IPS DF 4.7 (cell line): Measurements from ENCODE around the gene C20orf173.

Source experiments
- DNase-seq: peaks from one replicate; pipeline ENCODE4 v3.0.0-alpha.2; 2013; ENCODE audit warnings: low spot score; ENCODE audit errors: extremely low read depth

C20orf173 gene

DNA sequence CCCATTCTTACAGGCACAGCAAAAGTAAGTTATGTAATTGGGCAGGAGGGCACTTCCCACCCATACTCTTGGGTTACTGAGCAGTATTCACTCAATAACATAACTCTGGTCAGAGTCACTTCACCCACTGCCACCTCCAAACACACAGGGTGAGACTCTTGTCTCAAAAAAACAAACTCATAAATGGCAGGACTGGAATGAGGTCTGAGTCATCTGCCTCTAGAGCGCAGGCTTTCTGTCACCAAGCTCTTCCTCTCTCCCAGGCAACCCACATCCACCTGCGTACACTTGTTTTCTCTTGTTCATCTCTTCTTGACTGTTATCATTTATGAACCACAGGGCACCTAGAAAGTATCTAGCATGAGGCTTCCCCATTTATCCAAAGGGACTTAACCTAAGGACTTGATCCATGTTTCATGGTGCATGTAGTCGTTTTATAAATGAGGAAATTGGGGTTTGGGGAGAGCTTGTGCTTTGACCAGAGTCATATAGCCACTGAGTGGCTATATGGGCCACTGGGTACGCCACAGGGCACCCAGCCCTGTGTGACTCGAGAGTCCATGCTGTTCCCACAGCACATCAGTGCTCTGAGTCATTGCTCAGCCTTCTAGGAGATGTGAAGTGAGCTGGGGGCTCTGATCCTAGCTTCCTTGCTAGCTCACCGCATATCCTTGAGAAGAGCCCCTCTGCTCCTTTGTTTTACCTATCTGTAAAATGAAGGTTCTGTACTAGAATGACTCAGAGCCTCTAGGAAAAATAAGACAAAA is 22.4 kb downstream of the C20orf173 start:
- DNase-seq = no peak

DNA sequence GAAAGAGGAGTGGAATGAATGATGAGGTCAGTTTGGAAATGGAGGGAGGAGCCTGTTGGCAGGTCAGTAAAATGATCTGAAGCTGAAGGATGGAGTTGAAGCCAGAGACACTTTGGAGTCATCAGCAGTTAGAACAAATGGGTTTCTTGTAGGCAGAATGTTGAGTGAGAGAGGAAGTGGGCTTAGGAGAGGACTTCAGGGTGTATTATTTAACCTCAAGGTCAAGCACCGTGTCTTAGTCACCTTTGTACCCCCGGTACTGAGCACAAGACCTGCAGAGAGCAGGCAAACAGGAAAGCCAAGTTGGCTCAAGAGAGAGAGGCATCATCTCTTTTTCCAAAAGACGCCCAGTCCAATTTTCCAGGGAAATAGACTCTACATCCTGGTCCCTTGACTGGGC is 23.3 kb downstream of the C20orf173 start:
- no peak for DNase-seq

DNA sequence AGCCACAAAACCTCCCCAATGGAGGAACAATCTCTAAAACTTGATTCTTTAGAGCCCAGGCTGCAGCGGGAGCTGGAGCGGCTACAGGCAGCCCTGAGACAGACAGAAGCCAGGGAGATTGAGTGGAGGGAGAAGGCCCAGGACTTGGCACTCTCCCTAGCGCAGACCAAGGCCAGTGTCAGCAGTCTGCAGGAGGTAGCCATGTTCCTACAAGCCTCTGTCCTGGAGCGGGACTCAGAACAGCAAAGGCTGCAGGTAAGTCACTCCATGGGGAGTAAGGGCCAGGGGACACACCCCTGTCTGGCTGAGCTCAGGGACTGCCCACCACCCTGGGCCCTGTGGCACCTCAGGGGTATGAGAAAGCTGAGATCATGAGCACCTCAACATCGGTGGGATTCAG is 24.7 kb downstream of the C20orf173 start:
- no peak for DNase-seq

DNA sequence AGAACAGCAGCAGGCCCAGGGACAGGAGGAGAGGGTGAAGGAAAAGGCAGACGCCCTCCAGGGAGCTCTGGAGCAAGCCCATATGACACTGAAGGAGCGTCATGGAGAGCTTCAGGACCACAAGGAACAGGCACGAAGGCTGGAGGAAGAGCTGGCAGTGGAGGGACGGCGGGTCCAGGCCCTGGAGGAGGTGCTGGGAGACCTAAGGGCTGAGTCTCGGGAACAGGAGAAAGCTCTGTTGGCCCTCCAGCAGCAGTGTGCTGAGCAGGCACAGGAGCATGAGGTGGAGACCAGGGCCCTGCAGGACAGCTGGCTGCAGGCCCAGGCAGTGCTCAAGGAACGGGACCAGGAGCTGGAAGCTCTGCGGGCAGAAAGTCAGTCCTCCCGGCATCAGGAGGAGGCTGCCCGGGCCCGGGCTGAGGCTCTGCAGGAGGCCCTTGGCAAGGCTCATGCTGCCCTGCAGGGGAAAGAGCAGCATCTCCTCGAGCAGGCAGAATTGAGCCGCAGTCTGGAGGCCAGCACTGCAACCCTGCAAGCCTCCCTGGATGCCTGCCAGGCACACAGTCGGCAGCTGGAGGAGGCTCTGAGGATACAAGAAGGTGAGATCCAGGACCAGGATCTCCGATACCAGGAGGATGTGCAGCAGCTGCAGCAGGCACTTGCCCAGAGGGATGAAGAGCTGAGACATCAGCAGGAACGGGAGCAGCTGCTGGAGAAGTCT is 25.5 kb downstream of the C20orf173 start:
- no peak for DNase-seq

DNA sequence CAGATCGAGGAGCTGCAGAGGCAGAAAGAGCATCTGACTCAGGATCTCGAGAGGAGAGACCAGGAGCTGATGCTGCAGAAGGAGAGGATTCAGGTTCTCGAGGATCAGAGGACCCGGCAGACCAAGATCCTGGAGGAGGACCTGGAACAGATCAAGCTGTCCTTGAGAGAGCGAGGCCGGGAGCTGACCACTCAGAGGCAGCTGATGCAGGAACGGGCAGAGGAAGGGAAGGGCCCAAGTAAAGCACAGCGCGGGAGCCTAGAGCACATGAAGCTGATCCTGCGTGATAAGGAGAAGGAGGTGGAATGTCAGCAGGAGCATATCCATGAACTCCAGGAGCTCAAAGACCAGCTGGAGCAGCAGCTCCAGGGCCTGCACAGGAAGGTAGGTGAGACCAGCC is 26.2 kb downstream of the C20orf173 start:
- no peak for DNase-seq

DNA sequence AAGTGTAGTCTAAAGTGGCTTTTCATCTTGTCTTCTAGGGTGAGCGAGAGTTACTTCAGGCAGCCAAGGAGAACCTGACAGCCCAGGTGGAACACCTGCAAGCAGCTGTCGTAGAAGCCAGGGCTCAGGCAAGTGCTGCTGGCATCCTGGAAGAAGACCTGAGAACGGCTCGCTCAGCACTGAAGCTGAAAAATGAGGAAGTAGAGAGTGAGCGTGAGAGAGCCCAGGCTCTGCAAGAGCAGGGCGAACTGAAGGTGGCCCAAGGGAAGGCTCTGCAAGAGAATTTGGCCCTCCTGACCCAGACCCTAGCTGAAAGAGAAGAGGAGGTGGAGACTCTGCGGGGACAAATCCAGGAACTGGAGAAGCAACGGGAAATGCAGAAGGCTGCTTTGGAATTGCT is 27.1 kb downstream of the C20orf173 start:
- DNase-seq = no peak

DNA sequence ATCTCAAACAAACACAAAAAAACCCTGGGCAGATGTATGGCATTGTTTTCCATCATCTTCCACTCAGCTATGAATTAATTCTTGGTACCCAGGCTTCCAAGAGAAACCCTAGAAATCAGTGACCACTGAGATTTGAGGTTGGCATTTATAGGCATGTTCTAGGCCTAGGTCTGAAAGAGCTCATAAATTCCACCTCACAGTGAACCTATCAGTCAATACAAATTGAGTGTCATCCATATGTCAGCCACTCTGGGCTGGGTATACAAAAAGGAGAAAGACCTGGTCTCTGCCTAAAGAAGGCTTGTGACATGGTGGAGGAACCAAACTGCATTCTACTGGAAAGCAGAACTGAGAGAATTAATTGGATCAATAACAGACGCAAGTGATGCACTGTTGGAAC is 30.2 kb downstream of the C20orf173 start:
- no peak for DNase-seq

DNA sequence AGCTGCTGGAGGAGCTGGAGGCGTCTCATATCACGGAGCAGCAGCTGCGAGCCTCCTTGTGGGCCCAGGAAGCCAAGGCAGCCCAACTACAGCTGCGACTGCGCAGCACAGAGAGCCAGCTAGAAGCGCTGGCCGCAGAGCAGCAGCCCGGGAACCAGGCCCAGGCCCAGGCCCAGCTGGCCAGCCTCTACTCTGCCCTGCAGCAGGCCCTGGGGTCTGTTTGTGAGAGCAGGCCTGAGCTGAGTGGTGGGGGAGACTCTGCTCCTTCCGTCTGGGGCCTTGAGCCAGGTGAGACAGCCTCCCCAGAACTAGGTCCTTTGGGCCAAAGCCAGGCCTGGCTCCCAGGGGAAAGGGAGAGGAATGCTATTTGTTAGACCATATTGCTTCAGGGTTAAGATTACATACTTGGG is 31.7 kb downstream of the C20orf173 start:
- DNase-seq = no peak

DNA sequence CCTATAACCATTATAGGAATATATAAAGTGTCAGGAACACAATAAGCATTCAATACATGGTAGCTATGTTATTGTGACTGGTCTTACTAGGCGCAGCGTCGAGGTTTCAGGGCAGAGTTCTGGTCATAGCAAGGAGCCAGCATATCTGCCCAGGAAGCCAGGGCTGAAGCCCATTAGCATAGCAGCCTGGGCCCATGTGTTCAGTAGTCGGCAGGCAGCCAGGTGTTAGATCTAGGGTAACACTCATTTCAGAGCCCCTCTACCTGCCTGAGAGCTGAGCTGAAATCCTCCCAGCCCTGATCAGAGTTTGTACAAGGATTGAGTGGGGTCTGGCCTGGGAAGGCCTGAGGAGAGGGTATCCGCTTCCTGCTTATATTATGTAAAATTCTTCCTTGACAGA is 32.1 kb downstream of the C20orf173 start:
- no peak for DNase-seq

DNA sequence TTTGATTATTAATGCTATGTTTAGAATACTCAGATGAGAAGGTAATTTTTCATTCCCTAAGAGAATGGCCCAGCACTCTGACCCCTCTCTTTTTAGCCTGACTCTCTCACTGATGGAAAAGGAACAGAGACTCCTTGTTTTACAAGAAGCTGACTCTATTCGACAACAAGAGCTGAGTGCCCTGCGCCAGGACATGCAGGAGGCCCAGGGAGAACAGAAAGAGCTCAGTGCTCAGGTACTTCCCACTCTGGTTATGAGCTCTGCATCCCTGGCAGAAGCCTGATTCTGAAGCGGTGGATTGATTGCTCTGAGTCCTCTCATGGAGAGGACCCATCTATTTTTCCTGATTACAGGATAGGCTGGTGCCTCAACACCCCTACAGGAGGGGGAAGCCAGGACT is 33.0 kb downstream of the C20orf173 start:
- no peak for DNase-seq

DNA sequence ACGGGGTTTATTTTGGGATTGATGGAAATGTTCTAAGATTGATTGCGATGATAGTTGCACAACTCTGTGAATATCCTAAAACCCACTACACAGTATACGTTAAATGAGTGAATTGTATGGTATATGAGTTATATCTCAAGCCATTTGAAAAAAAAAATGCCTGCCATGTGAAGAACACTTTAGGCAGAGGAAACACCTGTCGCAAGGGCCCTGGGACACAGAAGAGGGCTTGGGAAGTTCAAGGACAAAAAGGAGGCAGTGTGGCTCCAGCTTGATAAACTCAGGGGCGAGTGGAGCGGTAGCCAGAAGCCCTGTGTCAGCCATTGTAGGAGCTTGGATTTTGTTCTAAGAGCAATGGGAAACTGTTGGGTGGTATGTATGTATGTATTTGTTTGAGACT is 37.1 kb downstream of the C20orf173 start:
- DNase-seq = no peak

DNA sequence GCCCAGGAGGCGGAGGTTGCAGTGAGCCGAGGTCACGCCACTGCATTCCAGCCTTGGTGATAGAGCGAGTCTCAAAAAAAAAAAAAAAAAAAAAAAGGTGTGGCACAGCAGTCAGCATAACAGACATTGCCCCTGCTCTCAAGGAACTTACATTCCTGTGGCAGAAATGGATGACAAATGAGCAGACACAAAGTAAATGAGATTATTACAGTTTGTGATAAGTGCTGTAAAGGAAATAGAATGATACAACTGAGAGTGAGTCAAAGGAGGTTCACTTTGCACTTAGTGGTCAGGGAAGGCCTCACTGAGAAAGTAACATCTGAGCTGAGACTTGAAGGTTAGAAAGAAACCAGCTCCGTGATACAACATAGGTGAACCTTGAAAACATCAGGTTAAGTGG is 37.6 kb downstream of the C20orf173 start:
- no peak for DNase-seq

DNA sequence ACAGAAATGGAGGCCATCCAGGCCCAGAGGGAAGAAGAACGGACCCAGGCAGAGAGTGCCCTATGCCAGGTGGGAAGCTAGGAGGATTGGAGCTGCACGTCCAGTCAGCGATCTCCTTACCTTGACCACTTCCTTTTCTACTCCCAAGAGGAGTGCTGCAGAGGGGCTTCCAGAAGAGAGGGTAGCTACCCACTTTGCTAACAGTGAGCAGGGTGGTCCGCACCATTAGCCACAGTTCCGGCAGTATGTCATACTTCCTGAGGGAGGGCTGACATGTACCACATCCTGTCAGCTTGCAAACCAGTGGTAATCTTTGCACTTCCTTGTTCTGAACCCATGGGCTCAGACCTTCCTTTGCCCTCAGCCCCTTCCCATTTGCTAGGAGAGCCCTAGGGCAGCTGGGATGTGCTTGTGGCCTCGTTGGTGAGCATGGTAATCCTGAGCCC is 38.7 kb downstream of the C20orf173 start:
- no peak for DNase-seq

DNA sequence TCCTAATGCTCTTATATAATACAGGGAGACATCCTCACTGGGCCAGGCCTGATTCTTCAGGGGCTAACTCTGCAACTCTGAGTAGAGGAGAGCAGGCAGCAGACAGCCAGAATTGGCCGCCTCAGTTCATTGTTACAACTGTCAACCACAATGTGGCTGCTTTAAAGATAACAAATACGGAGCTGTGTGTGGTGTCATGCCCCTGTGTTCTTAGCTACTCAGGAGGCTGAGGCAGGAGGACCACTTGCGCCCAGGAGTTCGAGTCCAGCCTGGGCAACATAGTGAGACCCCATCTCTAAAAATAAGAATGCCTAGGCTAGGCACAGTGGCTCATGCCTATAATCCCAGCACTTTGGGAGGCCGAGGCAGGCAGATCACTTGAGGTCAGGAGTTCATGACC is 39.7 kb downstream of the C20orf173 start:
- no peak for DNase-seq

DNA sequence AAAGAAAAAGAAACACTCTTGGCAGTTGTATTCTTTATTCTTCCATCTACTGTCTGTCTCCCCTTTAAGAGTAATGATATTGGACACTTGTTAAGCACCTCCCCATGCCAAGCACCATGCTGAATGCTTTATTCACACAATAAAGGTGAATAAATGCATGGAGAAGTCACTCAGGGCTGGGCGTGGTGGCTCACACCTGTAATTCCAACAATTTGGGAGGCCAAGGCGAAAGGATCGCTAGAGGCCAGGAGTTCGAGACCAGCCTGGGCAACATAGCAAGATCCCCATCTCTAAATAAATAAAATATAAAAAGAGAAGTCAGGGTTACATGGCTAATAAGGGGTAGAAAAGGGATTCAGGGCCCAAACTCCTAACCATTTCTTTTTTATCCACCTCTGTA is 42.0 kb downstream of the C20orf173 start:
- DNase-seq = no peak

DNA sequence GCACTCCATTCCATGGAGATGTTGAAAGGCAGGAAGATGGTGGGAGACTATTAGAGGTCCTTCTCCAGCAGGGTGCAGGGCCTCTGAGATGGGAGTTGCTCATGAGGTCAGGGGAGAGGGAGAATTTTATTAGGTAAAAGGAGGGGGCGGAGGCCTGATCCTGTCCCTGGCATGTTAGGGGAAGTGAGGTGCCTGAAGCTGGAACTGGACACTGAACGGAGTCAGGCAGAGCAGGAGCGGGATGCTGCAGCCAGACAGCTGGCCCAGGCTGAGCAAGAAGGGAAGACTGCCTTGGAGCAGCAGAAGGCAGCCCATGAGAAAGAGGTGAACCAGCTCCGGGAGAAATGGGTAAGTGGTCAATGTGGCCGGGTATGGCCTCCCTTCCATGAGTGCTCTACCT is 49.7 kb downstream of the C20orf173 start:
- DNase-seq = no peak

DNA sequence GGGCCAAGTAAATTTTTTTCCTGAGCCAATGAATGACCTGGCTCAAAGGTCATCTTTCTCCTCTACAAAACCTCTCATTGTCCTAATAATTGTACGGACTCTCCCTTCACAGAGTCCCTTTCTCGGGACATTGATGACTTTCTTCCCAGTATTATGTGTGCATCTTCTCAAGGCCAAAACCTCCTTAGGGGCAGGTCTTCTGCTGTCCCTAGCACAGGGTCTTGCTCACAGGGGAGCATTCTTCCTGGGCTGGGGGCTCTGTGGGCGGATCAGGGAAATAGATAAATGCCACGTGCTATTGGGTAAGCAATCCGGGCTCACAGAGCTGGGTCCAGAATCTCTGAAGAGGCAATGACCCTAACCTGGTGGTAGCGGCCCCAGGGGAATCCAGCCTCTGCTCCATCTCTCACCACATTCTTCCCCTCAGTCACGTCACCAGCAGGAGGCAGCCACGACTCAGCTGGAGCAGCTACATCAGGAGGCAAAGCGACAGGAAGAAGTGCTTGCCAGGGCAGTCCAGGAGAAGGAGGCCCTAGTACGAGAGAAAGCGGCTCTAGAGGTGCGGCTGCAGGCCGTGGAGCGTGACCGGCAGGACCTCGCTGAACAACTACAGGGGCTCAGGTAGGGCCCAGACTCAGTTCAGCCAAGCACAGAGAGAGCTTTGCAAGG is 50.5 kb downstream of the C20orf173 start:
- DNase-seq = no peak
